Measurements from ENCODE around the gene CDCA4.

Gene CDCA4

DNA sequence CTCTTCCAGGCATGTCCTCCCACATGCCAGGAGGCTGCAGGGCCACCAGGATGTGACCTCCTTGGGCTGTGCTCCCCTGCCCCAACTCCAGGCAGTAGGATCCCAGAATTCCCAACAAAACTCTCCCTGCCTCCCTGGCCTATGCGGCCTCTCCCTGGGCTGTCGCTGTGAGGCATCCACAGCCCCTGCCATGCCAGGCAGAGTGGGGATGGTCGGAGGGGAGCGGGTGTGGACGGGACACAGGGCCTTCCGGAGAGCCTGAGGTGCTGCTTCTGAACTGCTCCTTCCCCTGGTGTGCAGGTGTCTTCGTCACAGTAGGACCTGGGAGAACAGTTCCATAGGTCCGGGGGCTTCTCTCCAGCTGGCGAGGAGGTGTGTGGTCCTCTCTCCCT, 26.0 kb upstream of the CDCA4 start:
- H3K4me3 ChIP-seq (ENCODE audit: low read length): no peak overlapping the region
- H3K4me1 ChIP-seq (ENCODE audit: control insufficient read depth, low read length): peaks cover 6% of the 10 kb centered on the region
- H3K9me2 ChIP-seq (replicated peaks; ENCODE audit: control insufficient read depth, low read length): no peaks in the 10 kb centered on the region
- H3F3A ChIP-seq (ENCODE audit: control insufficient read depth, insufficient read depth): 0 out of 2 replicates have a peak, but pooled peaks cover 4% of the 10 kb centered on the region
- TF ChIP-seq EZH2phosphoT487 (IDR thresholded peaks at IDR 0.05; ENCODE audit: borderline replicate concordance, low read length): no peak
- TF ChIP-seq, protein P1, sequence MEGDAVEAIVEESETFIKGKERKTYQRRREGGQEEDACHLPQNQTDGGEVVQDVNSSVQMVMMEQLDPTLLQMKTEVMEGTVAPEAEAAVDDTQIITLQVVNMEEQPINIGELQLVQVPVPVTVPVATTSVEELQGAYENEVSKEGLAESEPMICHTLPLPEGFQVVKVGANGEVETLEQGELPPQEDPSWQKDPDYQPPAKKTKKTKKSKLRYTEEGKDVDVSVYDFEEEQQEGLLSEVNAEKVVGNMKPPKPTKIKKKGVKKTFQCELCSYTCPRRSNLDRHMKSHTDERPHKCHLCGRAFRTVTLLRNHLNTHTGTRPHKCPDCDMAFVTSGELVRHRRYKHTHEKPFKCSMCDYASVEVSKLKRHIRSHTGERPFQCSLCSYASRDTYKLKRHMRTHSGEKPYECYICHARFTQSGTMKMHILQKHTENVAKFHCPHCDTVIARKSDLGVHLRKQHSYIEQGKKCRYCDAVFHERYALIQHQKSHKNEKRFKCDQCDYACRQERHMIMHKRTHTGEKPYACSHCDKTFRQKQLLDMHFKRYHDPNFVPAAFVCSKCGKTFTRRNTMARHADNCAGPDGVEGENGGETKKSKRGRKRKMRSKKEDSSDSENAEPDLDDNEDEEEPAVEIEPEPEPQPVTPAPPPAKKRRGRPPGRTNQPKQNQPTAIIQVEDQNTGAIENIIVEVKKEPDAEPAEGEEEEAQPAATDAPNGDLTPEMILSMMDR (IDR thresholded peaks at IDR 0.05; ENCODE audit: low read depth, low read length, poor library complexity, severe bottlenecking): no peak
- no peaks in the 10 kb centered on the region for H3K79me2 ChIP-seq (ENCODE audit: control insufficient read depth, low read length)
- H4K20me1 ChIP-seq (ENCODE audit: control insufficient read depth, insufficient read depth, low read depth, low read length): no peaks in the 10 kb centered on the region
- H3K9me3 ChIP-seq (ENCODE audit: control insufficient read depth, insufficient read depth, low read length): no peaks in the 10 kb centered on the region
- H3K27me3 ChIP-seq (ENCODE audit: control insufficient read depth, low read length): peaks cover 20% of the 10 kb centered on the region
- H3K27ac ChIP-seq (ENCODE audit: low read depth, low read length): no peak overlapping the region
- no peaks in the 10 kb centered on the region; the same call in 1 of the 2 replicates for H3K36me3 ChIP-seq (ENCODE audit: control insufficient read depth, low read length)
- H3K4me2 ChIP-seq (ENCODE audit: low read length): no peak overlapping the region

GRCh38 chr14:105045710-105046326, 24.9 kb upstream of the CDCA4 start:
- peak overlapping the region; percentile 46 for H3K4me3 ChIP-seq (ENCODE audit: low read length)
- no peaks in the 10 kb centered on the region for H3K36me3 ChIP-seq (ENCODE audit: control insufficient read depth, low read length)
- no peaks in the 10 kb centered on the region for H3K79me2 ChIP-seq (ENCODE audit: control insufficient read depth, low read length)
- H3K4me1 ChIP-seq (ENCODE audit: control insufficient read depth, low read length): peaks cover 6% of the 10 kb centered on the region
- H4K20me1 ChIP-seq (ENCODE audit: control insufficient read depth, insufficient read depth, low read depth, low read length): no peaks in the 10 kb centered on the region
- no peaks in the 10 kb centered on the region for H3K9me2 ChIP-seq (replicated peaks; ENCODE audit: control insufficient read depth, low read length)
- 0 out of 2 replicates have a peak, but pooled peaks cover 4% of the 10 kb centered on the region for H3F3A ChIP-seq (ENCODE audit: control insufficient read depth, insufficient read depth)
- H3K27me3 ChIP-seq (ENCODE audit: control insufficient read depth, low read length): peaks cover 20% of the 10 kb centered on the region
- H3K4me2 ChIP-seq (ENCODE audit: low read length): peak overlapping the region; percentile 67
- H3K9me3 ChIP-seq (ENCODE audit: control insufficient read depth, insufficient read depth, low read length): no peaks in the 10 kb centered on the region
- no peak overlapping the region for H3K27ac ChIP-seq (ENCODE audit: low read depth, low read length)
- TF ChIP-seq, protein P1 (IDR thresholded peaks at IDR 0.05; ENCODE audit: low read depth, low read length, poor library complexity, severe bottlenecking): peak; percentile 99
- TF ChIP-seq EZH2phosphoT487 (IDR thresholded peaks at IDR 0.05; ENCODE audit: borderline replicate concordance, low read length): no peak

DNA sequence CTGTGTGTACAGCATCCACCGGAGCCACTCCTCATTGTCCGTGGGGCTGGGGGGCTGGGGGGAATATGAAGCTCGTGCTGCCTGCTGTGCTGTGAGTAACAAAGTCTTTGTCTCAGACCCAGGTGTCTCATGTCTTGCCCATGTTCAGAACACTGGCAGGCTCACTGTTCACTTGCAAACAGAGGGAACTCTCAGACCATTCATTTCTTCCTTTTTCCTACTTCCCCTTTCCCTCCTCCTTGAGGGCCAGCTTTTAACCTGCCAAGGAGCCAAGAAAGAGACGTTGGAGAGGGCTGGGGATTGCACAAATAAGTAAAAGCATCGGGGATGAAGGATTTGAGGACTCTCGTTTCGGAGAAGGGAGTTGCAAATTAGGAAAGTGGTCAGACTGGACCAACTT, 22.8 kb upstream of the CDCA4 start:
- H3K4me3 ChIP-seq (ENCODE audit: low read length): no peak overlapping the region
- H3F3A ChIP-seq (ENCODE audit: control insufficient read depth, insufficient read depth): 0 out of 2 replicates have a peak, but pooled peaks cover 4% of the 10 kb centered on the region
- peaks cover 20% of the 10 kb centered on the region for H3K27me3 ChIP-seq (ENCODE audit: control insufficient read depth, low read length)
- no peaks in the 10 kb centered on the region for H3K79me2 ChIP-seq (ENCODE audit: control insufficient read depth, low read length)
- H3K9me3 ChIP-seq (ENCODE audit: control insufficient read depth, insufficient read depth, low read length): no peaks in the 10 kb centered on the region
- TF ChIP-seq, protein P1 (IDR thresholded peaks at IDR 0.05; ENCODE audit: low read depth, low read length, poor library complexity, severe bottlenecking): no peak
- TF ChIP-seq EZH2phosphoT487 (IDR thresholded peaks at IDR 0.05; ENCODE audit: borderline replicate concordance, low read length): no peak
- H3K36me3 ChIP-seq (ENCODE audit: control insufficient read depth, low read length): no peaks in the 10 kb centered on the region
- H4K20me1 ChIP-seq (ENCODE audit: control insufficient read depth, insufficient read depth, low read depth, low read length): no peaks in the 10 kb centered on the region
- no peak overlapping the region for H3K4me2 ChIP-seq (ENCODE audit: low read length)
- H3K27ac ChIP-seq (ENCODE audit: low read depth, low read length): no peak overlapping the region
- H3K9me2 ChIP-seq (replicated peaks; ENCODE audit: control insufficient read depth, low read length): no peaks in the 10 kb centered on the region
- peaks cover 6% of the 10 kb centered on the region for H3K4me1 ChIP-seq (ENCODE audit: control insufficient read depth, low read length)
